Ovary (tissue), 3 donors: ENCODE results near the gene KAT6B.
"Not testable (repeated sequence)": the region's sequence is repeated elsewhere in the genome, so short reads cannot be mapped to it uniquely, and the experiment has no call there.

Experiments
- CTCF ChIP-seq, 3 donors: fragments of 450-650 bp in 2 of 3; fragments of 200-600 bp in 1 of 3; IDR thresholded peaks; one replicate each; pipeline versions ENCODE4 v1.5.1 to v1.8.0; 2016 to 2022; ENCODE audit warnings: antibody characterized with exemption in 3 of 3, mild to moderate bottlenecking in 1 of 3
- EP300 ChIP-seq: sonication (generic); formaldehyde crosslinking; IDR thresholded peaks from one replicate; pipeline ENCODE4 v1.6.1; 2017; ENCODE audit warnings: antibody characterized with exemption
- POLR2A ChIP-seq: fragments of 450-650 bp; IDR thresholded peaks from one replicate; pipeline ENCODE4 v1.6.1; 2017; ENCODE audit warnings: antibody characterized with exemption, mild to moderate bottlenecking, moderate library complexity
- donor health status: DM: no; HTN: no; CAD: no.

GRCh38 chr10:74921070-74921469 is 94.7 kb downstream of the KAT6B start:
- not testable (repeated sequence) for TF ChIP-seq POLR2A; CTCF (IDR thresholded peaks at IDR 0.05); EP300
